ENCODE results near the gene THUMPD3.

DNA sequence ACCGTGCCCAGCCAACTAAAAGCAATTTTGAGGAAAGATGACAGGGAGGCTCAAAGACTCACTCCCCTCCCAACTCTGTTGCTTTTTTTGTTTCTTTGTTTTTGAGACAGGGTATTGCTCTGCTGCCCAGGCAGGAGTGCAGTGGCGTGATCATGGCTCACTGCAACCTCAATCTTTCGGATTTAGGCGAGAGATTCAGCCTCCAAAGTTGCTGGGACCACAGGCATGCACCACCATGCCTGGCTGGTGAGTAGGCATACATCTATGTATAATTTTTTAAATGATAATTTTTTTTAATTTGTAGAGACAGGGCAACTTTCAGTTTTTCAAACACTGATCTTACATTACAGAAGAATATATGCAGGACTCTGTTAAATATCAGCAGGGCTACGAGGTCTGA lies 15.8 kb upstream of the THUMPD3 start:
- TF ChIP-seq, protein P1, sequence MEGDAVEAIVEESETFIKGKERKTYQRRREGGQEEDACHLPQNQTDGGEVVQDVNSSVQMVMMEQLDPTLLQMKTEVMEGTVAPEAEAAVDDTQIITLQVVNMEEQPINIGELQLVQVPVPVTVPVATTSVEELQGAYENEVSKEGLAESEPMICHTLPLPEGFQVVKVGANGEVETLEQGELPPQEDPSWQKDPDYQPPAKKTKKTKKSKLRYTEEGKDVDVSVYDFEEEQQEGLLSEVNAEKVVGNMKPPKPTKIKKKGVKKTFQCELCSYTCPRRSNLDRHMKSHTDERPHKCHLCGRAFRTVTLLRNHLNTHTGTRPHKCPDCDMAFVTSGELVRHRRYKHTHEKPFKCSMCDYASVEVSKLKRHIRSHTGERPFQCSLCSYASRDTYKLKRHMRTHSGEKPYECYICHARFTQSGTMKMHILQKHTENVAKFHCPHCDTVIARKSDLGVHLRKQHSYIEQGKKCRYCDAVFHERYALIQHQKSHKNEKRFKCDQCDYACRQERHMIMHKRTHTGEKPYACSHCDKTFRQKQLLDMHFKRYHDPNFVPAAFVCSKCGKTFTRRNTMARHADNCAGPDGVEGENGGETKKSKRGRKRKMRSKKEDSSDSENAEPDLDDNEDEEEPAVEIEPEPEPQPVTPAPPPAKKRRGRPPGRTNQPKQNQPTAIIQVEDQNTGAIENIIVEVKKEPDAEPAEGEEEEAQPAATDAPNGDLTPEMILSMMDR (IDR thresholded peaks at IDR 0.05) = no peak
- no peak for TF ChIP-seq ZFX (IDR thresholded peaks at IDR 0.05; ENCODE audit: borderline replicate concordance)

All from 22Rv1 (cell line).